NCI-H226 (cell line): Measurements from ENCODE around the gene SPTBN5.
A peak's percentile ranks its signal among the peaks of the same experiment; 100 is the strongest.

ENCODE experiments used
- DNase-seq: peaks from one replicate; pipeline ENCODE4 v3.0.0-alpha.2; 2015

SPTBN5 gene

DNA sequence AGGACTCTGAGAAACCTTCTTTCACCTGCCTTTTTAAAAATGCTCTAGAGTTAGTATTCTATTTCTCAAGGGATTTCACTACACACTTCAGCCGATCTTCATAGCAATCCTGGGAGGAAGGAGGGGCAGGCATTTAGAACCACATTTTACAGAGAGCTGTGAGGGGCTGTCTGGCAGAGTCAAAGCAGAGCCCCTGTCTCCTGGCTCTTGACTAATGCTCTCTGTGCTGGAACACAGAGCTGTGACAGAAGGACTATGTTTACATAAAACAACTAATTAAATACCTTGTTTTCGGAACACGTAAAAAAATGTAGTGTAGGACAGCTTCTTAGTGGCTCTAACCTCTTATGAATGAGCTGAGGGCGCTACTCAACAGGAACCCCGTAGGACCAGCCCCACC is 7.6 kb upstream of the SPTBN5 start:
- no peak for DNase-seq

DNA sequence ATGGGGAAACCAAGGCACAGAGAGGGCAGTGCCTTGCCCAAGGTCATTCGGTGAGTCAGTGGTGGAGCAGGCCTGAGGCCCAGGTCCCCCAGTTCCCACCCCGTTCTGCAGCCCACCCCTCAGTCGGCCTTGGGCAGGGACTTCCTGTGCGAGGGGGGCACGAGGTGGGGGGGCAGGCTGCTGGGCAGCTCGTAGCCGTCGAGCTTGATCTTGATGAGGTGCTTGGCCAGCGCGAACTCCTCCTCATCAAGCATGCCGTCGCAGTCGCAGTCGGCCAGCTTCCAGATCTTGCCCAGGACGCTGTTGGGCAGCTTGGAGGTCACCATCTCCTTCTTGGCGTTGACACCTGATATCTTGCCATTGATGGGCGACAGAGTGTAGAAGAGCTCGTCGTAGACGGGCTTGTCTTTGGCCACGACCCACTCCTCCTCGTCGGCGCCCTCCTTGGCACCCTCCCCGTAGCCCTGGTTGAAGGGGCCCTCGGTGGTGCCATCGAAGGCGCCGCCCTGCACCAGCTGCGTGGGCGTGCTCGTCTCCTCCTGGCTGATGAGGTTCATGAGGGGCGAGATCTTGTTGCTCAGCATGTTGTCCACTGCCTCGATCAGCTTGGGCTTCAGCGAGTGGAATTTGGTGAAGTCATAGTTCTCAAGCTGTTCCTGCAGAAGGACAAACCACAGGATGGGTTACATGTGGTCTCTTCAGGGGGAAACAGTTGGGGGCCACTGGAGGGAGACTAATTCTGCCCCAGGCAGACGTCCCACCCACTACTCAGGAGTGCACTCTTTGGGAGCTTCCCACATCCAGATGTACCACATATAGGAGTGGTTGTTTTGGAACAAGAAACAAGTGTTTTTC is 6.9 kb upstream of the SPTBN5 start:
- DNase-seq, result no peak

DNA sequence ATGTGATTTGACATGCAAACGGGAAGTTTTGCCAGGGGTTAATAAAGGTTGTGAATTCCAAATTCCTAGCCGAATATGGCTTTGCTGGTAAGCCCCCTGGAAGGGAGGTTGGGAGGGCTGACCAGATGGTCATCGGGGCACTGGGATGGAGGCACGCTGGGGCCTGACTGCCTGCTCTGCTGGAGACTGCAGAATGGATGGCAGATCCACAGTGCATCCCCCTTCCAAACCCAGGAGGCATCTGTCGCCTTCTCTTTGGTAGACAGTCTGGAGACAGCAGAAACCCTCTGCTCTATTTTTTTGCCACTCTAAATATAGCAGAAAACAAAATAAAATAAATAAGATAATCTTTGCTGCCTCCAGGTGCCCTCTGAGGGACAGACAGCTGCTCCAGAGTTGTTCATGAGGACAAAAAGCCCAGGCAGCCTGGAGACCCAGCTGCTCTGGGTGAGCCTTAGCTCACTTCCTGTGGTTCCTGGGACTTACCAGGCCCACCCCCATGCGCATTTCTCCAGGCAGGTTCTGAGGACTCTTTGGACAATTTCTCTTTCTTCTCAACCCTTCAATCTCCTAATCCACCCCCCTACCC is 6.1 kb upstream of the SPTBN5 start:
- no peak for DNase-seq

DNA sequence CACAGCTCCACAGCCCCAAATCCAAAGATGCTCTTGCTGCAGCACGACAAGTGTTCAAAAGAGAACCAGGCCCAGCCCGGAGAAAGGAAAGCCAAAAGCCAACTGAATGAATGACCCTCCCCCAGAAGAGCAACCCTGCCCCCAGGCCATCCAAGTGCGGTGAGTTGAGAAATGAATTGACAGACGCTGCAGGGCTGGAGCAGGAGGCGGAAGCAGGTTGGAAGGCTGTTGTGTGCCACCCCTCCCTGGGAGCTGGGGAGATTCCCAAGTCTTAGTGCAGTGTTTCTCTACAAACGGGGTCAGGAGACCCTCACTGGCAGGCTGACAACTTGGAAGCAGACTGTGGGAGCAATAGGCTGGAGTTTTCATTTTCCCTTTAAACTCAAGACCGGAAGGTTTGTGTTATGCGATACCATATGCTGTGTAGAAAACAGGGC is 3.5 kb upstream of the SPTBN5 start:
- no peak for DNase-seq

DNA sequence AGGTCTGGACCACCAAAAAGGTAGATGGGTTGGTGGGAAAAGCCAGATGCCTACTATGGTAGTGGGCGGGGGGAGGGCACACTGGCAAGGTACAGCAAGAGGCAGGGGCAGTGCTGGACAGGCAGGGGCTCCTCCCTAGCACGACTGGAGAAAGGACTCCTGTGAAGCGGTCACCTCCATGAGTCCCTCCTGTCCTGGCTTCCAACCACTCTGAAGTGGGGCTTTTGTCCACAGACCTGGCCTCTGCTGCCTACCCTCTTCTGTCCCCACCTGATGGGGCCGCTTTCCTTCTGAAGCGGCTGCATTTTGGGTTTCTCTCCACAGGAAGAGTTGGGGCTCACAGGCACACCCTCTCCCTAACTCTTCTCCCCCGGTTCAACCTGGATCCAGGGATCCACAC is 2.7 kb upstream of the SPTBN5 start:
- no peak for DNase-seq

DNA sequence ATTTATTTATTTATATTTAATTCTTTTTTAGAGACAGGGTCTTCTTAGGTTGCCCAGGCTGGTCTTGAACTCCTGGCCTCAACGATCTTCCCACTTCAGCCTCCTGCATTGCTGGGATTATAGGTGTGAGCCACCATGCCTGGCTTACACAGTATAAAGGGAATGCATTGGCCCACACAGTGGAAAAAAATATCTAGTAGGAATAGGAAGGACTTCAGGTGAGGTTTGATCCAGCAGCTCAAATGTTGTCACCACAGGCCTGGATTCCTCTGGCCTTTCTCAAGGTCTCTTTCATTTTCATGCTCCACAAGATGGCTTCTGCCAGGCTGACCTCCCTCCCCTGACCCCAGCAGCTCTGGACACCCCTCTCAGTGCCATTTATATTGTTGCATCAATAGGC is 2.1 kb upstream of the SPTBN5 start:
- no peak for DNase-seq

DNA sequence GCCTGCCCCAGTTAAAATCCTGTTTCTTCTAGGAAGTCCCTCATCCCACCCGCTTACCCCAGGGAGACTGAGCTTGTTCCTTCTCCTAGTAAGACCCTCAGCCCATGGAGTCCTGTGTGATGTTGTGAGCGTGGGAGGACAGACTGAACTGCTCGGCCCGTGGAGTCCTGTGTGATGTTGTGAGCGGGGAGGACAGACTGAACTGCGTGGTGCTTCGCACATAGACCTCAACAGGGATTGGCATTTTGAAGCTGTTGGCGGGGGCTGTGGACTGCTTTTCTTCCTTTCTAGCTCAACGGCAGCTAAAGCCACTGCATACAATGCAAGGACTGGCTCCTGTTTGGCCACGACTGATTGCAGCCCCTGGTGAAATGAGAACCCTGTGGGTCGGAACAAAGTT is 1.6 kb upstream of the SPTBN5 start:
- DNase-seq, result no peak

DNA sequence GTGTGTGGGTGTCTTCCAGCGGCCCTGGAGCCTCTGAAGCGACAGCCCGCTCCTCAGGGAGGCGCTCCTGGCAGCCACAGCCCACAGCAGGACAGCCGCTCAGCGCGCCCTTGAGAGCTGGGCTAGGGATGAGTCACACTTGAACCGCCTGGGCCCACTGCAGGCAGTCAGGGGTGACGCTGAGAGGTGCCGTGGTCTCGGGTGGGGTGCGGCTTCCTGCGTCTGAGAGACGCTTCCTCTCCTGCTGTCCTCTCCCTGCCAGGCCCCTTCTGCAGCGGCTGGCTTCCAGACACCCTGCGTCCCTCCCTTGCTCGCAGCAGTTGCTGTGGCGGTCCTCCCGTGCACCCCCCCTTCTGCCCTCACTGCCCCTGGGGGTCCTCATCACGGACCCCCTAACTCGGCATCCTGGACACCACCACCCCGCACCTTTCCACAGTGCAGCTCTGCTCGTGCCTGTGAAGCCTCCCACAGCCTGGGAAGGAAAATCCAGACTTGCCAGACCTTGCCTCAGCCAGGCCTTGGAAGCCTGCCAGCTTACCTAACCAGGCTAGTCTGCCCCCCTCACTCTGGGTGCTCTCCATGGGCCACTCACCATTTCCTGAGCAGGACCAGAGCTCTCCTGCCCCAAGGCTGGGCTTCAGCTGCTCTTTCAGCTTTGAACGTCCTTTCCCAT is 1.1 kb upstream of the SPTBN5 start:
- DNase-seq, result peak; percentile 60

DNA sequence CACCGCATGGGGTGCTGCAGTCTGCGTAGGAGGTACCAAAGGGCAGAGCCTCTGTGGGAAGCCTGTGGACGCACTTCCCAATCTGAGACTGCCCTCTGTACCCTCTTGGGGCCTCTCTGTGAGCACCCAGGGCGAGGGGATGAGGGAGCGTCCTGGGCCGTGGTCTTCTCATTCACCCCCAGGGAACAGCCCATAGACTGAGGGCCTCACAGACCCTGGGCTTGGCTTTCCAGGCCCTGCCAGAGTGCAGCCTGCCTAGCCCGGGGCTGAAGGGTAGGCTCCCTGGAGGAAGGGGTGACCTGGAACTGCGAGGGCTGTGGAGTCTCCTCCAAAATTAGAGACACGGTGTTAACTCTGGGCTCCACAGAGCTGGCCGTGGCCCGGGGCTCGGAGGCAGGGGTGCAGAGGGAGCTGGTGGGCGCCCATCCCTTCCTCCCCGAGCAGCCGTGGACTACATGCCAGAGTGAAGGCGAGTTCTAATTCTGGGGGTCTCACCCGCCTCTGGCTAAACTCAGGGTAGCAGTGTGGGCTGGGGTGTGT is 468 bp upstream of the SPTBN5 start:
- DNase-seq, result no peak

DNA sequence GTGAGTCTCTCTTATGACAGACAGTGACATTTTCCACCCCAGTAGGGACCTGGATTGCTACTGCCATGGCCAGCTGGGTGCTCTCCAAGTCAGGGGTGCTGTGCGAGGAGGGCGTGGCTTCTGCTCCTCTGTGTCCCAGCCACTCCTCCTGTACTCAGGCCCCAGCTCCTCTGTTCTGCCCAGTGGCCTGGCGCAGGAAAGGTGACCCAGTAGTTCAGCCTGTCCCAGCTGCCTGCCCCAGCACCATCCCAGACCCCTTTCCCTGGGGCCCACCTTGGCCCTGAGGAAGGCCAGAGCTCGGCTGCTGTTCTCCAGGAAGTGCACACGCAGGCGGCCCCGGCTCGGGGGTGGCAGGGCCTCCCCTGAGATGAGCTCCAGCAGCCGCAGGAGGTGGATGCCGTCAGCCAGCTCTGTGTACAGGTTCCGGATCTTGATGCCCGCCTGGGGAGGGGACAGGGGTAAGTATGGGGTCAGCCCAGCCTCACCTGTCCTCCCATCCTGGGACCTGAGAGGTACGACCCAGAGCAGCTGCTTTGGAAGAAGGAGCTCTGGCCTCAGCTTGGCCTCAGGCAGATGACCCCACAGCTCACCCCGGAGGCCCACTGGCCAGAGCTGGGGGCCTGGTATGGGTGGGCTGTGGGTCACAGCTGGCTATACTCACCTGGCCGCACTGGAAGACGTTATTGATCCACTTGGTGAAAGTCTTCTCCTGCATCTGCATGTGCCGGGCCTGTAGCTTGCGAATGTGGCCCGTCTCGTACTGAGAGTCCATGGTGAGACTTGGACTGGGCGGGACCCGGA is 1.0 kb downstream of the SPTBN5 start:
- no peak for DNase-seq

DNA sequence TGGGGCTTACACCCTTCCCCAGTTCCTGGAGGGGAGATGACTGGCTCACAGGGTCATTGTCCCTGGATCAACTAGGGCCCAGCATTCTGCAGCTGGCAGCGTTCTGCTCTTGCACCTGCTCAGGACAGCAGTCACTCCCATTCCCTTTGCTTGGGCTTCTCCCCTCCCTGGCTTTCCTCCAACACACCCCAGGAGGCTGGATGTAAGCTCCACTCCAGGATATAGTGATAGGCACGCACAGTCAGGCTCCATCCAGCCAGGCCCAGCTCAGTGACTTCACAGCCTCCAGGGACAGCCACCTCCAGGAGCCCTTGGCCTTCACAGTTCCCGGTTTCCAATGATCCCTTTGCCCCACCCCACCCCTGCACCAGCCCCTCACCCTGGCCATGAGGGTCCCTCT is 1.9 kb downstream of the SPTBN5 start:
- no peak for DNase-seq

DNA sequence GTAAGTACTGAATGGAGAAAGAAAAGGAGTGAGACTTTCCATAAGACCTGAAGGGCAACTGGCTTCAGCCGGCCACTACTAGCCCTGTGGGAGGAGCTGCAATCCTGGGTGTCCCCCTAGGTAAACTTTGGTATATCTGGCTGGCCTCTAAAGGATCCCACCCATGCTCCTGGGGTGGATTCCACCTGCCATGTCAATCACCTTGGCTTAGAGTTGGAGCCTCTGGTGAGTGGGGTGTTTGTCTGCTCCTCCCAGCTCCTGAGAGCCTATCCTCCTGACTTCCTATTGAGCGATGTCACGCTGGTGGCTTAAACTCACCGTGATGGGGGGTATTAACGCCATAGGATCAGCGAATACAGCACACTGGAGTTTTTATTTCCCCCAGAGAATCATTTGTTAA is 2.6 kb downstream of the SPTBN5 start:
- DNase-seq, result no peak

DNA sequence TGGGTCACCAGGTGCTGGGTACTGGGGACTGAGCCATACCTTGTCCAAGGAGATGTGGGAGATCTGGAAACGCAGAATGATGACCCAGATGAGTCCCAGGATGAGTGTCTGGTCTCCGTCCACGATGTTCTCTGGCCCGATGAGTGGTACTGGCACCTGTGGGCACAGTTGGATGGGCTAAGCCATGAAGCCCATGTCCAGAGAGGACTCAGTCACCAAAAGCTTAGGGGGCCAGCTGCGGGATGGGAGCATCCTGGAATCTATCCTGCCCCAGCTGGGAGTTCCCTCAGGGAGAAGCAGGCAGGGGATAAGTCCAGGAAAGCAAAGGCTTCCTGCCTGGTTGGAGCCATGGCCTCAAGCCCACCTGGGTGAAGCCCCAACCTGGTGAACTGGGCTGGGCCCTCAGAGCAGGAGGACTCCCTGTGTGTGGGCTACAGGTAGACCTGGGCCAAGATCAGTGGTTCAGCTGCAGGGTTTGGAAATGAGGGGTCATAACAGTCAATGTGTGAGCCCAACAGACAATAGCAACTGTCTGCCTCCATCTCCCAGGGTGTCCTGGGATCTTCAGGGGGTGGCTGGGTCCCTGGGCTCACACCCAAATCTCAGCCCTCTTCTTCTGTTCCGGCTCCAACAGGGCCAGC is 3.7 kb downstream of the SPTBN5 start:
- no peak for DNase-seq

DNA sequence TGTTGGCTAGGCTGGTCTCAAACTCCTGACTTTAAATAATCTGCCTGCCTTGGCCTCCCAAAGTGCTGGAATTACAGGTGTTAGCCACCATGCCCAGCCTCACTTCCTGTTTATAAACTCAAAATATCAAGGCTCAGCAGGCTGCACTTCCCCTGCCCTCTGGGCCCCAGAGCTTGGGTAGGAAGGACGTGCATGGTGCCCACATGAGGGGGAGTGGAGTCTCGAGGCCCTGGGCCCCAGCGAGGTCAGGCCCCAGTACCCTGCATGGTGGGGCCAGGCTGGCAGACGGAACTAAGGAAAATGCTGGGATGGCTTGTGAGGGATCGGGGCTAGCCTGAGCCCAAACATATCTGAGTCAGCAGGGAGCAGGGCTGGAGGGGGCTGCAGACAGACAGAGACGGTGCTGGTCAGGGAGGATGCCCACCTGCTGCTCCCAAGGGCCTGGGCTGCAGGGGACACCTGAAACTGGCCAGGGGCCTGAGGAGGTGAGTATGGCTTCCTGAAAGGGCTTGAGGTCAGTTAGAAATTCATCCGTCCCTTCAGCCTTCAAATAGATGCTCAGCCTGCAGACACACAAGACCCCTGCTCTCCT is 5.1 kb downstream of the SPTBN5 start:
- no peak for DNase-seq

DNA sequence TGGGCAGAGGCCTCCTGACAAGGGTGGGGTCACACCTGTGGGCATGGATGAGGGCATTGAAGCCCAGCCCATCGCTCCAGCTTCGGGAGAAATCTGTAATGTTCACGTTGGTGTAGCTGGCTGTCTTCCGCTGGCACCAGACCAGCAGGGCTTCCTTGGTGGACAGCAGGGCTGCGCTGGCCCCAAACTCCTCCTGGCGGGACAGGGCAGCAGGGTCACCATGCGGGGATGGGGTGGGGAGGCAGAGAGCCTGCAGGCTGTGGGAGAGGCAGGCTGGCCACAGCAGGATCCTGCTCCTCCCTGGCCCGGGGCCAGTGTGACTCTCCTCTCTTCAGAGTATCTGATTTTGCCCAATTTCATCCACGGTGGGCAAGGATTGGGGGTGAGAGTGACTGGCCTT is 6.0 kb downstream of the SPTBN5 start:
- DNase-seq, result no peak

DNA sequence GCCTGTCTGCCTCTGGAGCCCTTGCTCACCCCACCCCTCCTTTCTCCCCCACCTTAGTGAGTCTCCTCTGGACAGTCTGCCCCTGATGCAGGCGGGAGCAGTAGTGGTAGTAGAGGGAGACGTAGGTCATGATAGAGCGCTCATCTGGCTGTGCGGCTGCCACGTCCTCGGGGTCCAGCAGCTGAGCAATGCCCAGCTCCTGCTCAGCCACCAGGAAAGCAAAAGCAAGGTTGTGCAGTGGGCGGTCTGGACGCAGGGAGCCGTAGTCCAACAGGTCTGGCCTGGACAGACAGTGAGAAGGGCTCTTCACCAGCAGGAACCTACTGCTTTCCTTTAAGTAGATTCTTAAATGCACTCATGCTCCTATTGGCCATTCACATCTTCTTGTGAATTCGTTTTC is 6.7 kb downstream of the SPTBN5 start:
- DNase-seq, result no peak

DNA sequence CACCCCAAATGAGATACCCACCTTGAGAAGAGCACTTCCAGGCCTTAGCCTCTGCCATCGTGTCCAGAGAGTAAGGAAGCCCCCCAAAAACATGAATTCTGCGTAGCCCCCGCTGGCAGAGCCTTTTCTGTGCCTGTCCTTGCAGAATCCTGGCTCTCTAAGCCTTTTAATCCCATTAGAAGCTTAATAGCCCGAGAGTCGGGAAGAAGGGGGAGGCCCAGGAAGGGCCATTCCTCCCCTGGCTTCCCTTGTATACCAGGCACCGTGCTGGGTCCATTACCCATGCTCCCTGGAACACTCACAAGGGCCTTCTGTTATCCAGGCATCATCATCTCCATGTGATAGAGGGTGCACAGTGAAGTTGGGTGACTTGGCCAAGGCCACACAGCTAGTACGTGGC is 7.1 kb downstream of the SPTBN5 start:
- DNase-seq, result no peak

DNA sequence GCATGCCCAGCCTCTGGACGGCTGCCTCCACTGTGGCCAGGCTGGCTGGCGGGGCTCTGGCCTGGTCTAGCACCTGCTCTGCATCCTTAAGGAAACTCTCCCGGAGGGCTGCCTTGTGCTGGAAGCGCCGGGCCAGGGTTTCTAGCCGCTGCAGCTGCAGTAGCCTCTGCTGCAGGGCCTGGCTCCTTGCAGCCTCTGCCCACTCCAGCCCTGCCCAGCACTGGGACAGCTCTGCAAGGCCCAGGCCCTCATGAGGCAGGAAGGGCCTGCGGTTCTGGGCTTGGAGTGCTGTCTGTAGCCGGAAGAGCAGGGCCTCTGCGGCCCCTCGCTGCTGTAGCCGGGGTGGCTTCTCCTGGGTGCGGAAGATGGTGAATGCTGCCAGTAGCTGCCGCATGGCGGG is 8.0 kb downstream of the SPTBN5 start:
- DNase-seq, result no peak

DNA sequence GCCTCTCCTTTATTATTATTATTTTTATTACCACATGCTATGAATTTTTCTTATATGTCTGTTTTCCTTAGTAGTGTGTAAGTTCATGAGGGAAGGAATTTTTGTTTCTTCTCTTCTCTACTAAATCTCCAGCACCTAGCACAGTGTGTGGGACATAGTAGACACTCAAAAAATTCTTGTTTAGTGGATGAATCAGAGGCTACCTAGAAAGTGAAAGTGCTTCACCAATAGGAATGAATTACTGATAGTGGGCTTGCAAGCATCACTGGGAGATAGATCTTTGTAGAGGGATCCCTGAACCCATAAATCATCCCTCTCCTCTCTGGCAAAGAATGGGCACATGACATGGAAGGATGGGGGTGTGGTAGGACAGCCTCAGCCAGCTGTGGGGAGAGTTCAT is 8.5 kb downstream of the SPTBN5 start:
- DNase-seq, result no peak

DNA sequence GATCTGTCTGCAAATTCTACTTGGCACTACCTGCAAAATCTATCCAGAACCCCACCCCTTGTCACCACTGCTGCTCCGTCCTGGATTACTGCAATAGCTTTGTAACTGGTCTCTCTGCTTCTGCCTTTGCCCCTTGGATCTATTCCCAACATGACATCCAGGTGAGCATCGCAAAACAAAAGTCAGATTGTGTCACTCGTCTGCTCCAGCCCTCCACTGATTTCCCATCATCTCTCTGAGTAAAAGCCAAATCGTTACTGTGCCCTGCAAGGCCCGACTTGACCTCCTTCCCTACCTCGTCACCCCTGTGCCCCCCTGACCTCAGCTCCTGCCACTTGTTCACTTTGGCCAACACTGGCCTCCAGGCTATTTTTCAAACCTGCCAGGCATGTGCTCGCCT is 9.4 kb downstream of the SPTBN5 start:
- DNase-seq, result no peak

DNA sequence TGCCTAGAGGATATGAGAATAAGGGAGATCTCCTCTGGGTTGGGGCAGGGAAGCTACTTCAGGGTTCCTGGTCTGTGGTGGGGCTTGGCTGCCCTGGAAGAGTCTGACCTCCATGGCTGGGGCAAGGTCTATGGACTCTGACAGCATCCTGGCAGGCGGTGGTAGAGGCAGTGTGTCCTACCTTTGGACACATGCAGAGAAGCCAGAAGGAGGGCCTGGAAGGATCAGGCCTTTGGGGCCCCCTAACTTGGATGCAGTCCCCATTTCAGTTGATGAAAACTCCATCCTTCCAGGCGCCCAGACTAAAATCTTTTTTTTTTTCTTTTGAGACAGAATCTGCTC is 10.4 kb downstream of the SPTBN5 start:
- DNase-seq, result no peak
